Hematopoietic multipotent progenitor cell treated with erythropoietin and hydrocortisone succinate and interleukin-3 and kit ligand, for 6 days (in vitro differentiated cells): ENCODE data around the gene TIAL1.
"Not testable (repeated sequence)": the region's sequence is repeated elsewhere in the genome, so short reads cannot be mapped to it uniquely, and the experiment has no call there.

Experiments
- DNase-seq: peaks from one replicate; pipeline ENCODE4 v3.0.0-alpha.2; 2015

TIAL1 gene

DNA sequence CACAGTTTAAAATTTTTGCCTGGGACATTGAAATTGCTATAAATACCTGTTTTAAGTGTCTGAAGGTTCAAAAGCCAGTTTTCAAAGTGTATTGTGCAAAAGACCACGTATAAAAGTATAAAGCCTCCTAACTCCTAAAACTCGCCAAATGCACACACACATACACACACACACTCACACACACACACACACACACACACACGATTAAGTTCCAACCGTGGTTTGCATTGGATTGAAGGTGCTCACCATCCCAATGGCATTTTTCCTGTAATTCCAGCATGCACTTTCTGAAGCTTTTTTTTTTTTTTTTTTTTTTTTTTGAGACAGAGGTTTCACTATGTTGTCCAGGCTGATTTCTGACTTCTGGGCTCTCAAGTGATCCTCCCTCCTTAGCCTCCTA, 51.5 kb downstream of the TIAL1 start:
- no peak for DNase-seq

DNA sequence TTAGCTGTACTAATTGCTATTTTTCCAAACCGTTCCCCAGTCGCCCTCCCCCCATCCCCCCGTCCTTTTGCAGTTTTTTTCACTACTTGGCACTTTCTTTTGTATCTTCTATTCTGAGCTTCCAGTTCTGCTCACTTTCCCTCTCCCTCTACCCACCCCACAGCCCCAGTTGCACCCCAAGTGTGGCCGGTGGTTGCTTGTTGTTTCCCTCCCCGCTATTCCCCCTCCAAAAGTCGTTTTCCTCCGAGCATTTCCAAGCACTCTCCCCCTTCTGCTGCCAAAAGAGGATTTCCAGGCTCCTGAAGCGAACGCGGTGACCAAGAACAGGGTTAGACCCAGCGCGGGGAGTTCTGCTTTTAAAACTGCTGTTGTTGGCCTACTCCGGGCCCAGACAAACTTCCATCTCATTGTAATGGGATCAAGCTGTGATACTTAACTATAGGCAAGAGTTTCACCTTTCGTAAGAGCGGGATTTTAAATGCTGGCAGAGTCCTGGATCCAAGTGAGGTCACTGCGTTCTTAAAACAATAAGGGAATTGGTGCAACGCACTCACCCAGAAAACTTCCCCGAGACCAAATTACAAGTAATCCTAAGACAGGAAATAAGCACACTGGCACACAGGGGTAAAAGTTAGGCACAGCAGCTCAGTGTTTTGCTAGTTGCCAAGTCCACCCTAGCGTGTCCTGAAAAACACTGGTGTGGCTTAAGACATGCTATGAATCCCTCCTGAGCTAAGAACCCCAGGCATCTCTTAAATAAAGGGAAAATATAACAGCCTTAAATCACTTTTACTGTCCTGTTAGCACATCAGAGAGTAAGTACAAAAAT, 52.7 kb downstream of the TIAL1 start:
- DNase-seq: no peak

DNA sequence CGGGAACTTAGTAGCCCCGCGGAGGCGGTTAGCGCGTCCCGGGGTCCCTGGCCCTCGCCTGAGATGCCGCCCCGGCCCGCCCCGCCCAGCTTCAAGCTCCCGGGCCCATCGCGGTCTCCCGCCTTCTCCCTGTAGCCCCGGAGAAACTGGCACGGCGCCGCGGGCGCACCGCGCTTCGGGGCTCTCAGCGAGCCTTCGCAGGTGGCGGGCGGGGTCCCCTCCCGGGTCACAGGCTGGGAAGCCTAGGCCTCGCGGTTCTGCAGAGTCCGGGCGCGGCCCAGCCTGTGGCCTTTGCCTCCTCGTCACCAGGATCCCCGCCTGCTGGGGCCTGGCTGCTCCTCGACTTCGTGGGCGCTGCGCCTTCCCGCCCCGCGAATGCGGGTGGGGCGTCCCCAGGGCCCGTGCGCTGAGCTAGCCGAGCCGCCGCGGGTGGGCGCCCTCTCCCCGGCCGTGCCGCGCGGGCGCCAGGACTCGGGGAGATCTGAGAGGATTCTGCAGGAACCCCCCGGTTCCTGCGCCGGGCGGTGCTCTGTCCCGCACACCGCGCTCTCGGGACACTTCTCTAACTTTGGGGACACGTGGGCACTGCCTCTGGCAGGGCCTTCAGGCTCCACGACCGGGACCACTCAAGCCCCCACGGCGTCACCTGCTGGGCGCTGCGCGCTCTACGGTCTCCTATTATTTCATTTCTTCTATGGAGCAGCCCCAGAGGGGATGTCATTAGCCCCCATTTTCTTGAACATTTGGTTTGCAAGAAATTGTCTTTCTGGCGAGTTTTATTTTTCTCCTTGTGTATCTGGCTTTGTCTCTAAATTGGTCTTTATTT, 53.6 kb downstream of the TIAL1 start:
- DNase-seq: peak; percentile 86

DNA sequence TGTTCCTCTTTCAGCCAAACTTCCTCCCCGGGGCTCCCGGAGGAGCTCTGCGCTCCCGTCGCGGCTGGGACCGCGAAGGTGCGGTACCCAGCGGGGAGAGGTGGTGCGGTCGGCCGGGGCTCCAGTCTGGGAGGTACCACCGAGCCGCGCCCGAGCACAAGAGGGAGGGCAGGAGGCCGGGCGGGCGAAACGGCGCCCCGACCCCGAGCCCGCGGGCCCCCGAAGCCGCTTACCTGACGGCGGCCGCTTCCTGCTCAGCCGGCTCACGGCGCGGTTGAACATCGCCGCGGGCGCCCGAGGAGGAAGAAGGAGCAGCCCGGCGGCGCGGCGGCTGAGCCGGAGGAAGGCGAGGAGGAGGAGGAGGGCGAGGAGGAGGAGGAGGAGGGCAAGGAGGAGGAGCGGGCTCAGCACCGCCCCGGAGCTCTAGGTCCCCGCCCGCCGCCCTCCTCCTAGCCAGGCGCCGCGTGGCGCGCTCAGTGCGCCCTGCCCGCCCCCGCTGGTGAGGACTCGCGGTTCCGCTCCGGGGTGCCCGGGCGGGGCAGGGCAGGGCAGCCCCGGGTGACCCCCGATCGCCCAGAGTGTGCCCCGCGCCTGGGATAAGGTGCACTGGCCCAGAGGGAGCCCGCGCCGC, 54.3 kb downstream of the TIAL1 start, which contains the start of gene RGS10:
Gene RGS10 (minus strand): TSS at position 363 of the 631 bp plus-strand sequence. CDS start 81 bp downstream, at position 282.
- DNase-seq: peak; percentile 95

DNA sequence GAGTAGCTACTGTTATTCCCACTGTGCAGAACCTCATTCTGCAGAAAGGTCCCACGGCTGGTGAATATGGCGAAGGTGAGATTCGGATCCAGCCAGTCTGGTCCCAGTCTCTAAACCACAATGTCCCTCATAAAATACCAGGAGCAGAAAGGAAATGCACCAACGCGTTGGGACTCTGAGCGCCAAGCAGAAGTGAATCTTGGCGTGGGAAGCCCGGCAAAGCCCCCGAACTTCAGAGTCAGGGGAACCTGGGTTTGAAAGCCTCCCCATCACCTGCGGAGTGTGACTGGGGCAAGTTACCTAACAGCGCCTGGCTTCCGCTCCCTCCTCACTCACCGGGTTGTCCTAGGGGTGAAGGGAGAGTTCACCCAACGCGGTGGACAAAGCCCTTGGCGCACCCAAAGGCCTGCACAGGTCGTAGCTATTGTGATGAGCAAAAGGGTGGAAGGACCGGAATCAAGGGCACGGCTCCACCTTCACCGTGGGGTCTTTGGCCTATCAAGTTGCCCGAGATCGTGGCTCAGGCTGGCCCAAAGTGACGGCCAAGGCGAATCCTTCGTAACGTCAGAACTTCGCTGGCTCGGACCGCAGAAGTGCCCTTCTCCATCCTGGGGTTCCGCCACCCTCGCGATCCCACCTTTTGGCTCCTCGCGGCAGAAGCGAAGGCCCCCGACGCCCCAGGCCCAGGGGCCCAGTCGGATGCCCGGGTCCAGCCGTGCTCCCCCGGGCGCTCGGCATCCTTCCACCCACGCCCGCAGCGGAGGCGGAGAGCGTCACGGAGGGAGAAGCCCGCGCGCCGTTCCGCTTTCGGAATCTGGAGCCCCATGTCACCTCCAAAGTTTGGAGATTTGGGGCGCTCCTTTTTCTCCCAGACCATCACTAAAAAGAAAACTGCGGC, 55.1 kb downstream of the TIAL1 start:
- peak; percentile 55 for DNase-seq

DNA sequence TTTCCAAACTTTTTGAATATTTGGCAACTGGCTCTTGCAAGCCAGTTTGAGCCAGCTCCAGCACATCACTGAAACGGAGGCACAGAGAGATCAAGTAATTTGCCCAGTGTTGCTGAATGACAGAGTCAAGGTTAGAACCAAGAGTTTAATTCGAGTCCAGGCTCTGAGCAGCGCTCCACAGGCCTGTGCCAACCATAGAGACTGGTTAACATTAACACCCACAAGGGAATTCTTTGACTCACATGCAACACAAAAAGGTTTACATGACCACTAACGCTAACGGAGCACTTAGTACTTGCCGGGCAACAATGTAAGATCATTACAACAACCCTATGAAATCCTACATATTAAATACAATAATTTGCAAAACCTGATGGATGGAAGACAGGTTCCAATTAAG, 55.7 kb downstream of the TIAL1 start:
- DNase-seq: no peak

DNA sequence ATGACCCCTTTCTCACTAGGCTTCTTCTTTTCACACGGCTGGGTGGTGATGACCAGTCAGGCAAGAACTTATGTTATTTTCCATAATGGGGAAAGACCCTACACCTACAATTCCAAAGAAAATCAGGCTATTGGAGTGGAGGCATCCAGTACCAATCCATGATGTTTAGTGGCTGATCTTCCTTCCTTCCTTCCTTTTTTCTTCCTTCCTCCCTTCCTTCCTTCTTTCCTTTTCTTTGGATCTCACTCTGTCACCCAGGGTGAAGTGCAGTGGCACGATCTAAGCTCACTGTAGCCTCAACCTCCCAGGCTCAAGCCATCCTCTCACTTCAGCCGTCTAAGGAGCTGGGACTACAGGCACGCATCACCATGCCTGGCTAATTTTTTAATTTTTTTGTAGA, 56.7 kb downstream of the TIAL1 start:
- no peak for DNase-seq

DNA sequence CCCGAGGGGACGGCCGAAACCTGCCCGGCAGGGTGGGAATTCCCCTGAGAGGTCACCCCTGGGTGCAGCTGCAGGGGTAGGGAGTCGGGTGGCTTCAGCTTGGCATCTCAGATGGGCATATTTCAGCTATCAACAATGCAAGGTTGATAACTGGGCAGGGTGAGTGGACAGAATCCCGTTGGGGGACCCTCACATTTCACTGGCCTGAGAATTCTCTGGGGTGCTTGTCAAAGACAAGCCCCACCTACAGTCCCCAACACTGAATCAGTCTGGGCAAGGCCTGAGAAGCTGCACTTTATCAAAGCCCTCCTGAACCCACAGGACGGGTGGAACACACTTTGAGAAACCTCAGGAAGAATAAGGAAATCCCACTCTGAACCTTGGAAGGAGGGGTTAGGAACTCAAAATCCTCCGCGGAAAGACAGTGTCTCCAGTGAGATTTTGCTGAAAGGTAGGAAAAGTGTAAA, 57.4 kb downstream of the TIAL1 start:
- peak; percentile 61 for DNase-seq

DNA sequence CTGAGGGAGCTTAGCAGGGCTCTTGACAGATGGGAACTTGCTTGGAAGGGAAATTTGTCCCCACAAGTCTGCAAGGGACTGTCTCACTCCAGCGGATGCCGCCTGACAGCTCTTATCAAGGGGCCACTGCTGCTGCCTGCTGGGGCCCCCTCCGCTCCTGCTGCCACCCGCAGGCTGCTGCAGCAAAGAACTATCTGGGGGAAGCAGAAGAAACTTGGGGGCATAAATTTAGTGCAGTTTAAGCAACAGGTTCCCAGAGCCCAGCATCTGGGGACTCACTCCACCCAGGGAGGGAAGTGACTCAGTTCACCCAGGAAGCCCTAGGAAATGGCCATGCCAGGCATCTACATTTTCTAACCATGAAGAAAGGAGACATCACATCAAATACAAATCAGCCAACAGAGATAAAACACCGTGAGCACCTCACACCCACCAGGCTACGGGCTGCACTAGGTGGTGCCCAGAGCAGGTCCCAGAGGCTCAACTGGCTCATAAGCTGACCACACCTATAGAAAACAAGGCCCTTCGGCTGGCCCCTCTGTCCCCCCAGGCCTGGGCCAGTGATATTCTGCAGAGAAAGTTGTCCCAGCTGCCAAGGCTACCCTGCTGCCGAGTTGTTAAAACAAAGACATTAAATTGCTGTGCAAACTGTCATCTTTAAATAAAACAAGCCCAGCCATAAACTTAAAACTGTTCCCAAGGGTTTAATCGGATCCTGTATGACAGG, 58.0 kb downstream of the TIAL1 start:
- peak; percentile 93 for DNase-seq

DNA sequence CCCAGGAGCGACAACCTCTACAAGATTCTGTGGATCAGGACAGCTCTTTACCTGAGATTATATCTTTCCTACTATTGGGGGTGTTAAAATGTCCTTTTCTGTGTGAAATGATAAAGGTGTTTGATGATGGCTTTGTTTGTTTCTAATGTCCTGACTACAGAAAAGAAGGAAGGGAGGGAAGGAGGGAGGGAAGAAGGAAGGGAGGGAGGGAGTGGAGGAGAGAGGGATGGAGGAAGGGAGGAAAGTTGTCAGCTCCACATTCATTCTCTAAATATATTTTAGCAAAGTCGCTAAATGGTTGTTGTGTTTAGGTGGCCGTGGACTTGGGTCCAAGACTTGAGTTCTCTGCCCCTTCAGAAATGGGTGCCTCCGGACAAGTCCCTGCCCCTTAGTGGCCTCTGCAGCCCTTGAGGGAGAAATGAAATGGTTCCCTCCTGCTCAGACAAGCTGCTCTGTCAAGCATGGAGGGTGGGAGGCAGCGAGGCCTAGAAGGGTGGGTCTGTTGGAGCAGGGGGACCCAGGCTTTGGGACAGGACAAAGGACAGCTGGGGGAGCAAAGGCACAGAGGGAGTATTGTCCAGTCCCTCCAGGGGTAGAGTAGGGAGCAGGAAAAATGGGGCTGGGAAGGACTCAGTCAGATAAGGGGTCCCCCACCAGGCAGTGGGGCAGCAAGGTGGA, 58.7 kb downstream of the TIAL1 start:
- DNase-seq: no peak

DNA sequence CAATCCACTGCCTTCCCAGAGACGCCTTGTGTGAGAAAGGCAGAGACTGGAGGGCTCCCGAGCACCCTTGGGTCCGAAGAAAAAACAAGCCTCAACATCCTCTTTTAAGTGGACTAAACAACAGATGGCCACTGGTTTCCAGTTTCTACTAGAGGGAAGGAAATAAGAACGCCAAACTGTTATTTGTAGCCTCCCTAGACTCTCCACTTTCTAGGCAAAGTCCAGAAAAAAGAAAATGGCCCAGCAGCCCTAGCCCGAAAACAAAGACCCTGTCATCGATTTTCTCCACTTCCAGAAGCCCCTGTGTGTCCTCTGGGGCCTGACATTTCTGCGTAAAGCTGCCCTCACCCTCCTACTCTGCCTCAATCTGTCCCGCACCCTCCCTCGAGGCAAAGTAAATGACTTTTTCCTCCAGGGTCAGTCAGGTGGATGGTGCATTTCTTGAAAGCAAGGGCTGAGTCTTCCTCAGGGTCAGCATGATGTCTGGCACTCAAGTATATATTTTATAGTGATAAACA, 60.2 kb downstream of the TIAL1 start:
- DNase-seq: no peak

DNA sequence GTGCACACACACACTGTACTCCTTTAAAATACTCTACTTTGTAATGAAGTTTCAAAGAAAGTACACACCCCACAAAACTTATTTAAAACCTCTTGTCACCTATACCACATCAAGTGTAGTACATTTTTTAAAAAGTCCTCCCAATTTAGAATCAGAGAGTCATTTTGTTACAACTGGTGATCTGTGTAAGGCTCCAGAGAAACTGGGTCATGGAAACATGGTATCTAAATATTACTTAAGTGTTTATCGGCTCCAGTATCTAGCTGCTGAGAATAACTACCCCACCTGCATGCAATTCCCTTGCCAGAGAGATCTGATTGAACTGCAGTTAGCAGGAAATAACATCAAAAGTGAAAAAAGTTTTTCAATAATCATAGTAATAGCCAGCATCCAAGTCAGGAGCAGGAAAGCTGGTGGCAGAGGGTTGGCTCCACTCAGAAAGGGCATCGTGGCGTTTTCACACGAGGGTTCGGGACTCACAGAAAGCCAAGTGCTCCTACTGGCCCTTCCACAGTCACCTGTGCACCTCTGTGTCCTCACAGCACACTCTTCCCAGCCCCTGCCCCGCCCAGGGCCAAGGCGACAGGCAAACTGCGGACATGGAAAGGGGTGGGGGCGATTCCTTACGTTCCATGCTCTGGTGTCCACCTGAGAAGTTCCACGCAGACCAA, 60.8 kb downstream of the TIAL1 start:
- no peak for DNase-seq

DNA sequence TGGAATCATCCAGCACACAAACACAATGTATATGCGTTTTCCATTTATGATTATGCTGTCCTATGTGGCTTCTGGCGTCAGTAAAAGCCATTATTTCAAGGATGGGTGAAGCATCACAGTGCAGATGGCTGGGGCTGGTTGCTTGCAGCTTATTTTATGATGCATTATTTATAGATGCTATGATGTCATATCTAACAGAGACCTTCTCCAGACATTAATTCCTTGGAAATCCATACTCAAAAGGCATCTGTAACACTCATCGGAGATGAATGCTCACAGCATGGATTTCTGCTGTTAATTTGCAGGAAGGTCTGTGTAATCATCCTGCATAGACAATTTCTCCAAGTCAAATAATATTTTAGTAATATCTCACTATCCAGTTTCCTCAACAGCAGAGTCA, 61.5 kb downstream of the TIAL1 start:
- no peak for DNase-seq

DNA sequence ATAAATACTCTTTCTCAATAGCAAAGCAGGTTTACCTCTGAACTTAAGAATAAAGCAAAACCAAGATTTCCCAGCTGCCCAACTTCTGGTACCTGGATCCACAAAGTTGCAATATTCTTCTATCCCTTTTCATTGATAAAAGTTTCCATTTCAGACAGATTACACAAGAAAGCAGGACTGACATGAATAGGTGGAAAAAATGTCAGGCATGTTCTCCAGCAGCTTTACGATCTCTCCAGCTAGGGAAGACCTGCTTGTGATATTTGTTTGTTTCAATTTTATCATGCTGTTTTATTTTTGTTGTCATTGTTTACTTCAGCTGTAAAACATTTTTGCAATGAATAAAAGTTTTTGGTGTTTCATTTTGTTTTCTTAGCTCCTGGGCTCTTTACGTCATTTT, 63.3 kb downstream of the TIAL1 start:
- DNase-seq: no peak

DNA sequence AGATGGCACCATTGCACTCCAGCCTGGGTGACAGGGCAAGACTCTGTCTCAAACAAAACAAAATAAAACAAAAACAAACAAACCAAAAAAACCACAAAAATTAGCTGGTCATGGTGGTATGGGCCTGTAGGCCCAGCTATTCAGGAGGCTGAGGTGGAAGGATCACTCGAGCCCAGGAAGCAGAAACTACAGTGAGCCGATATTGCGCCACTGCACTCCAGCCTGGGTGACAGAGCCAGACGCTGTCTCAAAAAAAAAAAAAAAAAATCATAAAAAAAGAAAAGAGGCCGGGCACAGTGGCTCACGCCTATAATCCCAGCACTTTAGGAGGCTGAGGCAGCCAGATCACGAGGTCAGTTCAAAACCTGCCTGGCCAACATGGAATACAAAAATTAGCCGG, 64.0 kb downstream of the TIAL1 start:
- not testable (repeated sequence) for DNase-seq

DNA sequence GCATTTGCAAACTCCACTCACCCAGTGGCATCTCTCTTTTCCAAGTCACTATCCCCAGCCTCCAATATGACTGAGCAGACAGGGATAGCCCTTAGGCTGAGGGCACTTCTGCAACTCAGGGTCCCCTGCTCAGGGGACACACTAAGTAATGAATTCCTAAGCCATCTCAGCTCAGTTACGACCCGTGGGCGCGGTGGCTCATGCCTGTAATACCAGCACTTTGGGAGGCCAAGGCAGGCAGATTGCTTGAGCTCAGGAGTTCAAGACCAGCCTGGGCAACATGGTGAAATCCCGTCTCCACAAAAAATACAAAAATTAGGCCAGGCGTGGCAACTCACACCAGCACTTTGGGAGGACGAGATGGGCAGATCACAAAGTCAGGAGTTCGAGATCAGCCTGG, 64.5 kb downstream of the TIAL1 start:
- not testable (repeated sequence) for DNase-seq

DNA sequence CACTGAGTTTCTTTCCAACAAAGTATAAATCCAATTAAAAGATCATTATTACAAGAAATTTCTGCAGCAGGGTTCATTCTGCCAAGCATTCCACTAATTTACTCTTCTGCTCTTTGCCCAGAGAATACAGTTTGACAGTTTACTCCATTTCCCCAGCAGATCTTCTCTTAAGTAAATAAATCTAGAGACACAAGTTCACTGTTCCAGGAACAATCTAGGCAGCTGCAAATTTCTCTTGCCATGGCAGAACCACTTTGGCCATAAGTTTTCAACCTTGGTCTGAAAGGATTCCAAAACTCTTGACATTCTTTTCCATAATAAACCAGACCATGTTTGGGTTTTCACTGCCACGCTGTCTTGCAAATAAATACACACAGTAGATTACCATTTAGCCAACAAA, 65.7 kb downstream of the TIAL1 start:
- DNase-seq: no peak

DNA sequence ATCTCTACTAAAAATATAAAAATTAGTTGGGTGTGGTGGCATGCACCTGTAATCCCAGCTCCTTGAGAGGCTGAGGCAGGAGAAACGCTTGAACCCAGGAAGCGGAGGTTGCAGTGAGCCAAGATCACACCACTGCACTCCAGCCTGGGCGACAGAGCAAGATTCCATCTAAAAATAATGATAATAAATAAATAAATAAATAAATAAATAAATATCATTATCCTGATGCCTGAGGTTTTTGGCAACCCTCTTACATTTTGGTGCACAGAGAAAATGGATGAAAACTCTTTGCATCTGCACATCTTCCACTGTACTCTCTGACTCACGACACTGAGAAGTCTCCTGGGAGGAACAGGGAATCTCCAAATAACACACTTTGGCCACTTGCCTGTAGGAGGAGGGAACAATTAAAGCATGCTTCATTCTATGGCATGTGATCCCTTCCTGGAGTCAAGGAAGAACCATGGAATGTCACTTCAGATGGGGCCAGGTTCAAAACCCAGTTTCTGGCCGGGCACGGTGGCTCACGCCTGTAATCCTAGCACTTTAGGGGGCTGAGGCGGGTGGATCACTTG, 68.0 kb downstream of the TIAL1 start:
- not testable (repeated sequence) for DNase-seq
